ENCODE measurements around the gene UBALD1. TPM values are rescaled to one million over a fixed set of nuclear protein-coding genes. Genes with fewer than 3 reads are reported as not detected.
A peak's percentile ranks its signal among the peaks of the same experiment; 100 is the strongest.

UBALD1 gene
- total RNA-seq, 1 donor from 2014 or later, result 32.4 TPM

- DNase-seq (no peak), ATAC-seq (no peak)
- intact Hi-C loops (cut with micrococcal nuclease), result no loop called here
Observed at GRCh38 chr16:4623593-4623992, 8.9 kb upstream of the UBALD1 start.

- intact Hi-C loops (cut with micrococcal nuclease), result no loop called here
- no peak for ATAC-seq
- peak; percentile 23 for DNase-seq
Observed at GRCh38 chr16:4618645-4619418, 4.1 kb upstream of the UBALD1 start.

- DNase-seq (no peak), ATAC-seq (no peak)
- intact Hi-C loops (cut with micrococcal nuclease), result no loop called here
Observed at GRCh38 chr16:4617880-4618279, 3.2 kb upstream of the UBALD1 start.

GRCh38 chr16:4616047-4616811 lies 1.5 kb upstream of the UBALD1 start:
- intact Hi-C loops (cut with micrococcal nuclease), result no loop called here
- DNase-seq, result peak; percentile 99
- peak; percentile 88 for ATAC-seq

- intact Hi-C loops (cut with micrococcal nuclease), result no loop called here
- ATAC-seq (no peak), DNase-seq (peak; percentile 56)
Observed at GRCh38 chr16:4615384-4616046, 827 bp upstream of the UBALD1 start.

- ATAC-seq (no peak), DNase-seq (peak; percentile 65)
- intact Hi-C loops (cut with micrococcal nuclease), result no loop called here
Observed at GRCh38 chr16:4613636-4614570, 785 bp downstream of the UBALD1 start.

GRCh38 chr16:4612977-4613635 lies 1.6 kb downstream of the UBALD1 start:
- intact Hi-C loops (cut with micrococcal nuclease), result no loop called here
- no peak for ATAC-seq
- DNase-seq, result no peak

GRCh38 chr16:4612474-4612931 lies 2.2 kb downstream of the UBALD1 start:
- DNase-seq (no peak), ATAC-seq (no peak)
- intact Hi-C loops (cut with micrococcal nuclease), result no loop called here

GRCh38 chr16:4611337-4612021 lies 3.2 kb downstream of the UBALD1 start:
- intact Hi-C loops (cut with micrococcal nuclease), result no loop called here
- DNase-seq, result no peak
- ATAC-seq, result no peak

GRCh38 chr16:4610011-4611005 lies 4.4 kb downstream of the UBALD1 start:
- ATAC-seq (no peak), DNase-seq (no peak)
- intact Hi-C loops (cut with micrococcal nuclease), result no loop called here

- DNase-seq, result no peak
- intact Hi-C loops (cut with micrococcal nuclease), result no loop called here
- no peak for ATAC-seq
Observed at GRCh38 chr16:4609200-4610010, 5.3 kb downstream of the UBALD1 start.

GRCh38 chr16:4608704-4608980 lies 6.0 kb downstream of the UBALD1 start:
- no peak for ATAC-seq
- DNase-seq, result no peak
- intact Hi-C loops (cut with micrococcal nuclease), result no loop called here

GRCh38 chr16:4607841-4608703 lies 6.6 kb downstream of the UBALD1 start:
- intact Hi-C loops (cut with micrococcal nuclease), result no loop called here
- ATAC-seq, result no peak
- DNase-seq, result no peak

- intact Hi-C loops (cut with micrococcal nuclease), result no loop called here
- DNase-seq, result no peak
- no peak for ATAC-seq
Observed at GRCh38 chr16:4606354-4606753, 8.3 kb downstream of the UBALD1 start.

GRCh38 chr16:4604401-4604800 lies 10.3 kb downstream of the UBALD1 start:
- ATAC-seq (no peak), DNase-seq (no peak)
- intact Hi-C loops (cut with micrococcal nuclease), result no loop called here
